Activated effector memory CD4-positive, alpha-beta T cell treated with Interleukin-2 at 50 U/mL for 16 hours (primary cell): ENCODE data around the gene ARHGAP15.

Source experiments
- DNase-seq: peaks from one replicate; pipeline ENCODE4 v3.0.0-alpha.2; 2020

The ARHGAP15 gene

GRCh38 chr2:143354050-143354750 lies 225.0 kb downstream of the ARHGAP15 start:
- no peak for DNase-seq

GRCh38 chr2:143355870-143356269 lies 226.7 kb downstream of the ARHGAP15 start:
- DNase-seq, result no peak

GRCh38 chr2:143356336-143356735 lies 227.1 kb downstream of the ARHGAP15 start:
- no peak for DNase-seq

GRCh38 chr2:143356736-143357446 lies 227.7 kb downstream of the ARHGAP15 start:
- DNase-seq, result no peak

GRCh38 chr2:143357966-143358365 lies 228.7 kb downstream of the ARHGAP15 start:
- DNase-seq, result no peak

- no peak for DNase-seq
Measured at GRCh38 chr2:143361346-143361745, 232.1 kb downstream of the ARHGAP15 start.

- DNase-seq, result no peak
Measured at GRCh38 chr2:143371616-143372015, 242.4 kb downstream of the ARHGAP15 start.

- DNase-seq, result no peak
Measured at GRCh38 chr2:143375384-143375880, 246.2 kb downstream of the ARHGAP15 start.

- no peak for DNase-seq
Measured at GRCh38 chr2:143378996-143379395, 249.8 kb downstream of the ARHGAP15 start.

- DNase-seq, result no peak
Measured at GRCh38 chr2:143379955-143380354, 250.7 kb downstream of the ARHGAP15 start.

GRCh38 chr2:143382573-143382972 lies 253.4 kb downstream of the ARHGAP15 start:
- DNase-seq, result no peak

- DNase-seq, result no peak
Measured at GRCh38 chr2:143383016-143383415, 253.8 kb downstream of the ARHGAP15 start.

GRCh38 chr2:143384111-143384510 lies 254.9 kb downstream of the ARHGAP15 start:
- DNase-seq, result no peak

GRCh38 chr2:143390171-143390570 lies 261.0 kb downstream of the ARHGAP15 start:
- no peak for DNase-seq

GRCh38 chr2:143392358-143392757 lies 263.1 kb downstream of the ARHGAP15 start:
- DNase-seq, result no peak

GRCh38 chr2:143394062-143394461 lies 264.8 kb downstream of the ARHGAP15 start:
- DNase-seq, result no peak

- DNase-seq, result no peak
Measured at GRCh38 chr2:143397884-143398614, 268.8 kb downstream of the ARHGAP15 start.

- DNase-seq, result no peak
Measured at GRCh38 chr2:143398781-143399180, 269.6 kb downstream of the ARHGAP15 start.

GRCh38 chr2:143399631-143400069 lies 270.4 kb downstream of the ARHGAP15 start:
- DNase-seq, result no peak

- DNase-seq, result no peak
Measured at GRCh38 chr2:143401861-143402260, 272.6 kb downstream of the ARHGAP15 start.

GRCh38 chr2:143402451-143402850 lies 273.2 kb downstream of the ARHGAP15 start:
- no peak for DNase-seq

GRCh38 chr2:143410082-143410897 lies 281.1 kb downstream of the ARHGAP15 start:
- DNase-seq, result no peak

- DNase-seq, result no peak
Measured at GRCh38 chr2:143415571-143415970, 286.4 kb downstream of the ARHGAP15 start.
